GM23248 (cell line): ENCODE data around the gene PSMD2. TPM values are rescaled to one million over a fixed set of nuclear protein-coding genes. Genes with fewer than 3 reads are reported as not detected.
A peak's percentile ranks its signal among the peaks of the same experiment; 100 is the strongest.

Experiments
- DNase-seq: peaks from one replicate; pipeline ENCODE4 v3.0.0-alpha.2; 2015
- H2AFZ ChIP-seq: fragments of 200-600 bp; sonication (generic); 2 replicates; pipeline ENCODE4 v1.6.1; 2016; ENCODE audit warnings: antibody characterized with exemption
- H3F3A ChIP-seq: fragments of 200-600 bp; sonication (generic); 2 replicates; pipeline ENCODE4 v1.6.1; 2016; ENCODE audit warnings: mild to moderate bottlenecking, antibody characterized with exemption, mixed run types; ENCODE audit not compliant: insufficient read depth
- H3K27ac ChIP-seq: fragments of 200-600 bp; sonication (generic); 2 replicates; pipeline ENCODE4 v1.5.1; 2016; ENCODE audit warnings: mild to moderate bottlenecking
- H3K27me3 ChIP-seq: fragments of 200-600 bp; sonication (generic); replicated peaks from 2 replicates; pipeline ENCODE4 v1.6.1; 2016; ENCODE audit warnings: mild to moderate bottlenecking; ENCODE audit not compliant: insufficient read depth
- H3K36me3 ChIP-seq: fragments of 200-600 bp; sonication (generic); 2 replicates; pipeline ENCODE4 v1.6.1; 2016; ENCODE audit warnings: low read depth, mild to moderate bottlenecking
- H3K4me1 ChIP-seq: fragments of 200-600 bp; sonication (generic); 2 replicates; pipeline ENCODE4 v1.6.1; 2016; ENCODE audit warnings: mild to moderate bottlenecking; ENCODE audit not compliant: insufficient read depth
- H3K4me2 ChIP-seq: fragments of 200-600 bp; sonication (generic); one replicate; pipeline ENCODE4 v1.6.1; 2016; ENCODE audit warnings: mild to moderate bottlenecking; ENCODE audit not compliant: unreplicated experiment
- H3K4me3 ChIP-seq: fragments of 200-600 bp; sonication (generic); 2 replicates; pipeline ENCODE4 v1.5.1; 2016; ENCODE audit warnings: mild to moderate bottlenecking
- H3K79me2 ChIP-seq: fragments of 200-600 bp; sonication (generic); 2 replicates; pipeline ENCODE4 v1.6.1; 2016; ENCODE audit warnings: mild to moderate bottlenecking; ENCODE audit not compliant: insufficient read depth
- H3K9ac ChIP-seq: fragments of 200-600 bp; sonication (generic); 2 replicates; pipeline ENCODE4 v1.6.1; 2016; ENCODE audit warnings: mild to moderate bottlenecking
- H3K9me2 ChIP-seq: fragments of 200-600 bp; sonication (generic); 2 replicates; pipeline ENCODE4 v1.6.1; 2016; ENCODE audit warnings: mixed run types, mild to moderate bottlenecking, moderate library complexity; ENCODE audit not compliant: insufficient read depth
- H3K9me3 ChIP-seq: fragments of 200-600 bp; sonication (generic); one replicate; pipeline ENCODE4 v1.6.1; 2017; ENCODE audit warnings: low read depth
- H4K20me1 ChIP-seq: fragments of 200-600 bp; sonication (generic); 2 replicates; pipeline ENCODE4 v1.6.0; 2016; ENCODE audit not compliant: insufficient read depth
- EZH2 ChIP-seq: fragments of 200-600 bp; sonication (generic); IDR thresholded peaks from 2 replicates; pipeline ENCODE4 v1.6.1; 2018; ENCODE audit warnings: antibody characterized with exemption, mild to moderate bottlenecking; ENCODE audit not compliant: insufficient read depth, poor library complexity, severe bottlenecking
- EZH2phosphoT487 ChIP-seq: fragments of 200-600 bp; sonication (generic); IDR thresholded peaks from 2 replicates; pipeline ENCODE4 v1.6.1; 2018; ENCODE audit warnings: antibody characterized with exemption, moderate library complexity, mild to moderate bottlenecking, low read depth; ENCODE audit not compliant: insufficient read depth
- WGBS, 2 experiments: methylation state at CpG; one replicate each; pipeline ENCODE4 v1.1.6; 2015 to 2017; ENCODE audit warnings: low lambda C conversion rate in 2 of 2, low coverage in 1 of 2; ENCODE audit errors: missing lambda C conversion rate in 2 of 2; 5-methylcytosine and 5-hydroxymethylcytosine counted together
- in situ Hi-C: fragments of 300-500 bp; cut with MboI; formaldehyde crosslinking; loops from 2 replicates; pipeline ENCODE4 v1.15.0; 2020
- polyA plus RNA-seq: library from polyadenylated mRNA; unstranded; fragments of >200 nt; fragmentation: Nextera tagmentation; extraction: Ambion mirVana; gene quantifications from 2 replicates; pipeline ENCODE4 v1.2.1, GENCODE V29; 2016
- total RNA-seq: library from RNA; depleted of rRNA; stranded (reverse); fragments of >200 nt; shearing (Covaris generic); gene quantifications from 2 replicates; pipeline ENCODE4 v1.2.3, GENCODE V29; 2014

PSMD2 gene
- total and polyA plus RNA-seq, 2 experiments from 2014 or later: 513 to 602 TPM

DNA sequence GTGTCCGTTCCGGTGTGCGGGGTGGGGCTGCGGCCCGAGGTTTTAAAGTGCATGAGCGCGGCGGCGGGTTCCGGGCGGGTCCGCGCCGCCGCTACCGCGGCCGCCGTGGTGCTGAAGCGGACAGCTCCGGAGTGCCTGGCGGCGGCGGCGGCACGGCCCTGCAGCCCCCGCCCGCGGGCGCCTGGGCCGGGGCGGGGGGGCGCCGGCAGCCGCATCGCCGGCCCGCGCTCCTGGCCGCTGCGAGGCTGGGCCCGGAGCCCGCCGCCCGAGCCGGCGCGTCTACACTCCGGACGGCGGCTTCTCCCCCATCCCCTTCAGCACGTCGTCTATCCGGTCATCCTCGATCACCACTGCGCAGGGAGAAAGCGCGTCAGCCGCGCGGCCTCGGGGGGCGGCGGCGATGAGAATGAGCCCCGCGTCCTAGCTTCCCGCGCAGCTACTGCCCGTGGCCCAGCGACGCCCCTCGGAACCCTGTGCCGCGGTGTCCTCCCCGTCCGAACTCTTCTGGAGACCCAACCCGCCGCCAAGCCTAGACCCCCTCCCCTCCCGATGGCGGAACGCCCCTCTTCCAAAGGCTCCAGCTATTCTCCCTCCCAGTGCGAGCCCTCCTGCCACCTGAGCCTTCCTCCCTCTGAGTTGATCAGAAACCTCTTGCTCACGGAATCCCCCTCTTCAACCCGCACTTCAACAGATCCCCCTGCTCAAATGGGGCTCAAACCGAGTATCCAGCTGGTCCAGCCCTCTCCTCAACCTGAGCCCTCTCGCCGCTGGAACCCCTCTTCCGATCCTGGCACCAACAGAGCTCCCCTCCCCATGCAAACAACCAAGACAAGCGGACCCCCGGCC lies 38.9 kb upstream of the PSMD2 start:
- in situ Hi-C loops: loop anchor here (10.0 kb wide), 1 partner anchor 365 kb away; no protein-coding TSS in a partner anchor
- peak overlapping the region; percentile 72 for H3K4me3 ChIP-seq
- DNase-seq: peak; percentile 68

DNA sequence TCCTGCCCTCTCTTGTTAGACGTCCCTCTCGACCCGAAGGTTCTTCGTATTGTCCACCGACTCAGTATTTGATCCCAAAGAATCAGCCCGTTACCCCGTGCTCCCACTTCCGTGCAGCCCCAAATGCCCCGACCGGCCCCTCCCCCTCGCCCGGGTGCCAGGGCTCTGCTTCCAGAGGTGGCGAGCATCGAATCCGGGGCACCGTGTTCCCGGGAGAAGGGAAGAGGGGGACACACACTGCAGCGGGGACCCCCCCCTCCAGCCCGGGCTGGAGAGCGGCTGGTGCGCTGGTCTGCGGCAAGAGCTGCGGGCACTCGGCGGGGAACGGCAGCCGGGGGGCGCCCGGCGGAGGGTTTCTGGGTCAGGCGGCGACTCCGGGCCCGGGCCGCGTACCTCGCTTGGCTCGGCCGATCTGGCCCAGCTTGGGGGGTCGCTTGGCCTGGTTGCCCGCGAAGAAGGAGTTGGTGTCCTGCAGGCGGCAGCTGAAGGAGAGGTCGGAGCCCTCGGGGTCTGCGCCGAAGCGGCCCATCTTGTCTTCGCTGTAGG lies 38.2 kb upstream of the PSMD2 start:
- Histone ChIP-seq H3K9me2 (no peaks in the 10 kb centered on the region), H3K27ac (no peak overlapping the region), H3K4me2 (peak overlapping the region; percentile 90), H3K4me3 (peak overlapping the region; percentile 72), H2AFZ (peak overlapping the region; percentile 75), H4K20me1 (no peaks in the 10 kb centered on the region), H3K79me2 (no peaks in the 10 kb centered on the region), H3K4me1 (0 out of 2 replicates have a peak, but pooled peaks cover 2% of the 10 kb centered on the region), H3K27me3 (0 out of 2 replicates have a peak, but pooled peaks cover 4% of the 10 kb centered on the region), H3K9ac (no peak overlapping the region), H3F3A (peaks cover 6% of the 10 kb centered on the region; the same call in 1 of the 2 replicates), H3K9me3 (no peaks in the 10 kb centered on the region), H3K36me3 (no peaks in the 10 kb centered on the region)
- WGBS, 2 experiments: 1 to 2% methylated on average over 43 of the region's 49 CpGs
- TF ChIP-seq EZH2: no peak
- no peak for TF ChIP-seq EZH2phosphoT487
- in situ Hi-C loops: no loop called here
- peak; percentile 8 for DNase-seq

More for the DNA sequence above, 38.9 kb upstream of the PSMD2 start:
- Histone ChIP-seq H3K27me3 (0 out of 2 replicates have a peak, but pooled peaks cover 4% of the 10 kb centered on the region), H3F3A (peaks cover 6% of the 10 kb centered on the region; the same call in 1 of the 2 replicates), H3K9me3 (no peaks in the 10 kb centered on the region), H3K4me1 (0 out of 2 replicates have a peak, but pooled peaks cover 2% of the 10 kb centered on the region), H2AFZ (peak overlapping the region; percentile 75; the same call in 1 of the 2 replicates), H4K20me1 (no peaks in the 10 kb centered on the region), H3K79me2 (no peaks in the 10 kb centered on the region), H3K9me2 (no peaks in the 10 kb centered on the region), H3K9ac (no peak overlapping the region), H3K4me2 (peak overlapping the region; percentile 90), H3K27ac (no peak overlapping the region), H3K36me3 (no peaks in the 10 kb centered on the region)
- 3 to 7% methylated on average over 38 to 41 of the region's 91 CpGs for WGBS, 2 experiments
- TF ChIP-seq EZH2: no peak
- TF ChIP-seq EZH2phosphoT487: no peak

DNA sequence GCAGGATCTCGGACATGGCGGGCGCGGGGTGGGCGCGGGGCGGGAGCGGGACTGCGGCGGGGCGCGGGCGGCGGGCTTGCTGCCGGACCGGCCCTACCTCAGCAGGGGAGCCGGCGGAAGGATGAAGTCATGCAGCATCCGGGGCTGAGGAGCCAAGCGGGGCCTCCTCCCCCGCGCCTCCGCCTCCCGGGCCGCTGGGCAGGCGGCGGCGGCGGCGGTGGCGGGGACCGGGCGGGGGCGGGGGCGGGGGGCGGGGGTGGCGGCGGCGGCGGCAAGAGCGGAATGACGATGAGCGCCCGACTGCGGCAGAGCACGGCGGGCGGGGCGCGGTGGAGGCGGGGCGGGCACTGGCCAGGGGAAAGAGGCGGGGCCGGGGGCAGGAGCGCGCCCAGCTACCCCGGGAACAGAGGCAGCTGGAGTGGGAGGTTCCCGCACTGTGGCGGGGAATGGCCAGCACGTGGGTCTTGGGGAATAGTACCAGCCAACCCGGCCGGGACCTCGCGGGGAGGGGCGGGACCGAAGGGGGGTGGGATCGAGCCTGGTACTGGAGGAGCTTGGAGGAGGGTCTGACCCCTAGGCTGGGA lies 37.7 kb upstream of the PSMD2 start, which contains the start of gene CAMK2N2:
CAMK2N2 (minus strand) TSS at position 284 of the 584 bp plus-strand sequence; CDS start at position 16, 268 bp downstream.
- DNase-seq: peak; percentile 73
- in situ Hi-C loops: no loop called here
- Histone ChIP-seq H3K9ac (no peak within 1 kb of the TSS), H3F3A (peaks cover 6% of the 10 kb centered on the region; the same call in 1 of the 2 replicates), H4K20me1 (no peaks in the 10 kb centered on the region), H3K9me2 (no peaks in the 10 kb centered on the region), H3K79me2 (no peaks in the 10 kb centered on the region), H3K4me1 (0 out of 2 replicates have a peak, but pooled peaks cover 2% of the 10 kb centered on the region), H3K4me2 (peak within 1 kb of the TSS; percentile 90), H2AFZ (peak within 1 kb of the TSS; percentile 75), H3K27ac (no peak within 1 kb of the TSS), H3K9me3 (no peaks in the 10 kb centered on the region), H3K4me3 (peak within 1 kb of the TSS; percentile 72), H3K27me3 (0 out of 2 replicates have a peak, but pooled peaks cover 4% of the 10 kb centered on the region), H3K36me3 (no peaks in the 10 kb centered on the region)
- no peak for TF ChIP-seq EZH2phosphoT487
- no peak for TF ChIP-seq EZH2
- 1% methylated on average over 29 of the region's 67 CpGs; no CpG with 5 or more reads in 1 of the 2 experiments for WGBS, 2 experiments
